ENCODE data around the gene OLIG3.
A peak's percentile ranks its signal among the peaks of the same experiment; 100 is the strongest.

OLIG3 gene

DNA sequence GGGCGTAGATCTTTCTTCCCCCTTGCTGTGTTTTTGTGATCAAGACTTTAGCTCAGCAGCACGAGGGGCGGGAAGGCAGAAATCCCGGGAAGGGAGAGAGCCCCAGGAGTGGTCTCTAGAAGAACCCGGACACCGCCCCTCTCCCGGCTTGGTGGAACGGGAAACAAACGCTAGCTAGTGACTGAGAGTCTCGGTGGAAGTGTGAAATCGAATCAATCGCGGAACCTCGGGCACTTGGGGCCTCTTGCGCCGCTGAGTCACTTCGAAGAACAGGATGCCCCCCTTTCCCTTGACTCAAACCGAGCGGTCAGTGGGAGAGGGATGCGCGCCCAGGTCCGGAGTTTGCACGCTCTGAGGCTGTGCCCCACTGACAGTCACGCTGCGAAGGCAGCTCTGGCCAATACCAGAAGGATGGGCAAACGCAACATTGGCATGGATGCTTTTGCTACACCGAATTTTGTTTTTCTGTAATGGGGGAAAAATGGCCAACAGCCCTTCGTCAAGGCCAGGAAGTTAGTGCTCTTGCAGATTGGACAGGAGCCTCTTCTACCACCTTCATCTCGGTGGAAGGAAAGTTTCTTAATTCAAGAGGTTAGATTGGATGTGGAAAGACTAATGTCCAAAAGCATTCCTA lies 1.6 kb upstream of the OLIG3 start:
- peak in 1 of 2 experiments; percentile 3 for DNase-seq

DNA sequence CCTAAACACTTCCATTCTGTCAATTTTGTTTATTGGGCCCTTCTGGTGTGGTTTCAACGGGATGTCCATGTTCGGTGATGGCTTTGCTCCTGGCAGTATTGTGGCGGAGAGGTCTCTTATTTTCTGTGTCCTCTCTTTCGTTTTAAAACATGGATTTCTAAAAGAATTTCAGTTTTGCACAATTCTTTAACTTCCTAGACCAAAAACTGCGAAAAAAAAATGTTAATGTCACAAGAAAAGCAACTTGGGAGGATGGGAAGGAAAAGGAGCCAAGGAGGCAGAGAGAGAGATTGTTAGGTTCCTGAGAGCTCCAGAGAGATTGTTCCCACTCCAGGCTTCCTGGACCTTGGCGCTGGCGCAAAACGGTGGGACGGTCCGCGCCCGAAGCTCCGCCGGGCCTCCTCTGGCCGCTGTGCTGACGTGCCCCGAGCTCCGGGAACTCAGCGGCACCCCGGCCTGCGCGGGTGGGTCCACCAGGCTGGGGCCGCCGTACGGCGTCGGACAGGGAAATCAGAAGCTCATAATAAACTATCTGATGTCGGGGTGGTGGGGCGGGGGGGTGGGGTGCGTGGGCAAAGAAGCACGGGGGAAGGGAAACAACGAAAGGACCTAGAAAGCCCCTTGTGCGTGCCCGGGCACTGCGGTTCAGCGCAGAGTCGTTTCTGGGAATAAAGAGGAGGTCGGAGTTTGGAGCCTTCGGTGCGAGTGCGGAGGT lies 951 bp upstream of the OLIG3 start:
- DNase-seq: no peak

DNA sequence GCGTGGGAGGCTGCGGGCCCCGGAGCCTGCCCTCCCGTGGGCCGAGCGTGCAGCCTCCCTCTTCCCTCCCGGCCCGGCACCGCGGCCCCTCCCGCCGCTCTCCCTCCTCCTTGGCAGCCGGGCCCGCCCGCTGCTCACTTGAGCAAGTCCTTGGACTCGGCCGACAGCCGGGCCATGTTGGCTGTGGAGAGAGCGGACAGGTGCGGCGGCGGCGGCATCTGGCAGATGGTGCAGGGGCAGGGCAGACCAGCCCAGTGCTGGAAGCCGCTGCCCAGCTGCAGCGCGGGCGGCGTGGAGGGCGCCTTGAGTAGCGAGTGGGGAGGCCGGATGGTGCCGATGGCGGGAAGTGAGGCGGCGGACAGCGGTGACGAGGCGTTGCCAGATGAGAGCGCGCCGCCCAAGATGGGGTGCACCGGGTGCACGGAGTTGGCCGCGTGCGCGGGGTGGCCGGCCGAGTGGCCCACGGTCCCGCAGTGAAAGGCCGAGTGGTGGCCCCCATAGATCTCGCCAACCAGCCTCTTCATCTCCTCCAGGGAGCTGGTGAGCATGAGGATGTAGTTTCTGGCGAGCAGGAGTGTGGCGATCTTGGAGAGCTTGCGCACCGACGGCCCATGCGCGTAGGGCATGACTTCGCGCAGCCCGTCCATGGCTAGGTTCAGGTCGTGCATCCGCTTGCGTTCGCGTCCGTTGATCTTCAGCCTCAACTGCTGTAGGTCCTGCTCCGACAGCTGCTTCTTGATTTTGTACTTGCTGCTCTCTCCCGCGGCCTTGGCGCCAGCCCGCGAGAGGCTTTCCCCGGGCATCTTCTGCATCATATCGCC lies 766 bp downstream of the OLIG3 start:
- peak in 1 of 2 experiments; percentile 11 for DNase-seq

DNA sequence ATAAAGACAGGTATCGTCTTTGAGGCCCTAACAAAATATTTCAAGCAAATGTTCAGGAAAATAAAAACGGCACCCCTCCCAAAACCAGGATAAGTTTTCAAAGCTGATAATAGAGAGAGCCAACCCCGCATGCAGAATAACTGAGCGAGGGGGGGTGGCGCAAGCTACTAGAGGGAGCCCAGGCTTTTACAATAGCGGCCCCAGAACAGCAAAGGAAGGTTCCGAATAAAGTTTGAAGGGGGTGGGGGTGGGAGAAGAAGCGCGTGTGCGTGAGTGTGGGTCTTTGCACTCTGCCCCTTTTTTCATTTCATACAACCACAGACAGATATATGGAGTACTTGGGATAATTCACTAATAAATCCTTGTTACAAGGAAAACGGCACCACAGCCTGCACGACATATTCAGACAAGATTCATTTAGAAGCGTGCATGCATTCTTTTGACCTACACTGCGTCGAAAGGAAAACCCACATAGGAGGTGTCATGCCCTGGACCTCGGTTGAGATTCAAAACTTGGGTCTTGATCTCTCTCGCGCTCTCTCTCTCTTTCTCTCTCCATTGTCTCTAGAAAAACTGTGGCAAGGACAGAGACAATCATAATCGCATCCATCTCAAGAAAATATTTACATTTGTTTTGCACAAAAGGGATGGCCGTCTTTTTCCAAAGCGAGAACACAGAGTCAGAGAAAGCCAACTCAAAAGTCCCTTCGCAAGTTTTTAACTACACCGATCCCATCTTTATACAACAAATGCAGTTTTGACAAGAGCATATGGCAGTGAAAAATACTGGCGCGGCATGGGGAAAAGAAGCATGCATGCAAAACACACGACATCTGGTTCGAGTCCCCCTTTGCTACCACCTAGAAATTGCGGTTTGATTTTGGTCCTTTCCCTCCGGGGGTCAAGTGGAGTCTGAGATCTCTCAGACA lies 1.6 kb downstream of the OLIG3 start:
- DNase-seq: no peak

DNA sequence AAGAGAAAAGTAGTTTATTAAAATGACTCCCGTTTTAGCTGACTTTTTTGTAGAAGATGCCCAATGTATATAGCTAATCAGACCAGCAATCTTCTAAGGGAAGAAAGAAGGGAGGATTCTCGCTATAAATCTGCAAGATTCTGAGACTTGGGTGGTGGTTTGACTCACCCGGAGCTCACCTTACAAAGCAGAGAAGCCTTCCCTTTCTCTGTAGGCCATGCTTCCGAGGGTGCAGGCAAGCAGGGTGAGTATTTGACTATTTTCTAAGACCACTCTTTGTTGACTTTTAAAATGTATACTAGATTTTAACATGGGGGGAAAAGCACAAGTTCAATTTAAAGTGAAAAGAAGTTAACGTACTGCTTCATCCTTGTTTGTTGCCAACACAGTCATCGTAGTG lies 2.7 kb downstream of the OLIG3 start:
- DNase-seq: no peak

DNA sequence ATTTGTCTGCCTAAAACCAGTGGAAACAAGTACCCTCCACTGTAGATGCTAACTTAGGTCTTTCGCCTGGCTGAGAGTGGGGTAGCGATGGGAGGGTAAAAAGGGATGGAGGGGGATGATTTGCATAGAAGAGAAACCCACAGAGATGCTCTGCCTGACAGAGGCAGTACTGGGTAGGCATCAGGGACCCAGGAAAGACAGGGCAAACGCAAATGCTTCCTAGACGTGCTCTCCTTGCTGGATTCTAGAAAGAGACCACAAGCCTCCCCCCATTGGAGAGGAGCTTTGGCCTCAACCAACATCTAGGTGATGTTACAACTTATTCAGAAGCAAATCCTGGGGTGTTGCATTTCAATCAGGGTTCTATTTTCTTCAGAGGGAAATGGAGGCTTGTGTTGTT lies 3.2 kb downstream of the OLIG3 start:
- no peak for DNase-seq

DNA sequence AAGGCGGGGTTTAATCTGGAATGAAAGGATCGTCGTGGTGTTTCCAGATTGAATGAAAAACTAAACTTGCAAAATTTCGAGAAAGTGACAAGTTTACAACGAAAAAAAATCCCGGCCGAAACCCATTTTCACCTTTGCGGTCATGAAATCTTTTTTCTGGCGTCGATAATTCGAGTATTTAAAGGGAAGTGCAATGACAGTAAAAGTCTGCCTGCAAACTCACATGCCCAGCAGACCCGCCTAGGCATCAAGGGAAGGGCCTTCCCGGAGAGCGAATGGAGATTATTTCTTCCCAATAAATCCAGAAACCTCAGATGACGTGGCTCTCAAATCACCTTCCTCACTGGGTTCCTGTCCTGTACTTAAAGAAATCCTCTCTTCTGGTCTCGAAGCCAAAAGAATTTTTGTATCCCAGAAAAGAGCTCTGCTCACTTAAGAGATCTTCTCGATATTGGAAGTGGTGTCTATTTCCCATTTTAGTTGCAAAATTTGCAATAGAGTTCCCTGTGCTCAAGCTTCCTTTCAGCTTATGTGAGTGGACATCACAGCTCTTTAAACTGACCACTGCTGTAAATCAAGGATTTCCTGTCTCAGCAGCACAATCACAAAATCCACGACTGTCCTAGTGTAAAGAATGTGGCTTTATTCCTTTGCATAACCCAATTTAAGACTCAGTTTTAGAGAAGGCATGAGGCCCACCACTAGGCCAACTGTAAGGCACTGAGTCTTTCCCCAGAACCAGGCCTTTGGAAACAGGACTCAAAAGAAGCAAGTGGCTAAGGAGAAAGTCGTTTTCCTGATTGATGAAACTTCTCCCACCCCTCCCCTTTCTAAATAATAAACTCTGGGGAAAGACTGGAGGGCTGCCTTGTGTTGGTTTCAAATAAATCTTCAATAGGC lies 3.9 kb downstream of the OLIG3 start:
- no peak for DNase-seq

DNA sequence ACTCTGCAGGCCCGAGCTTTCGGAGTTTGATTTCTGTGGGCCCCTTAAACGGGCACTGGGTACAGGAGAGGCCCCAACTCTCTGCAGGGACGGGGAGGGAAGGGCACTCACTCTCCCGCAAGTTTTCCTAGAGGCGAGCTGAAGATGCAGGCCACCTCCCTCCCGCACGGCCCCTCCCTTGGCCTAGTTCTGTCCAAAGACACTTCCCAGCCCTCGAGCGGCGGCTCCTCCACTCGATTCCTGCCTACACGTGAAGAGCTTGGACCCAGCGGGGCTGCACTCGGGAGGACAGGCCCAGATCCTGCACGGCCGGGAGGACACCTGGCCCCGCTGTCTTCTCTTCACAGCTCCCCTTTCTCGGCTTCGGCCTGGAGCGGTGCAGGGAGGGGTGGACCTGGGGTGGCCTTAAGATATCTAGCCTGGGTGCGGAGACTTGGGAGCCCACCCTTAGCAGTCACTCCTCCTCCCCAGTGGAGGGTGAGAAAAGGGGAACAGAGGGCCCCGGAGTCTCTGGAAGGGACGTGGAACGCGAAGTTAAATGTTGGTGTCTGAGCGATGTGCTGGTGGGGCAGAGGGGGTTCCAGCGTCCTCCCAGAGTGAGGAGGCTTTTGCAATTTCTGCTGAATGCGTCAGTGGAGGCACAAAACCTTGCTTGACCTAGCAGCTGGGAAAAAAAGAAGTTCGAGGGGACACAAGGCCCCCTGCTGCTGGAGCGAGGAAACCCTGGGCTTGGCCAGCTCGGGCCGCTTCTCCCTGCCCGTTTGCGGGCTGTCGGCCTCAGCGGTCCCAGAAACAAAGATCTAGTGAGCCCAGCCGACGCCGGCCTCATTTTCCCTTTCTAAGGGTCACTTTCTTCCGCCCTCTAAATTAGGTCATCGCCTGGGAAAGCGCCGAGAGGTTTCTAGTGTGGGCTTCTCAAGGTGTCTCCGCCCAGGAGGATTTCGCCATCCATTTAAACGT lies 4.9 kb downstream of the OLIG3 start:
- DNase-seq: no peak

DNA sequence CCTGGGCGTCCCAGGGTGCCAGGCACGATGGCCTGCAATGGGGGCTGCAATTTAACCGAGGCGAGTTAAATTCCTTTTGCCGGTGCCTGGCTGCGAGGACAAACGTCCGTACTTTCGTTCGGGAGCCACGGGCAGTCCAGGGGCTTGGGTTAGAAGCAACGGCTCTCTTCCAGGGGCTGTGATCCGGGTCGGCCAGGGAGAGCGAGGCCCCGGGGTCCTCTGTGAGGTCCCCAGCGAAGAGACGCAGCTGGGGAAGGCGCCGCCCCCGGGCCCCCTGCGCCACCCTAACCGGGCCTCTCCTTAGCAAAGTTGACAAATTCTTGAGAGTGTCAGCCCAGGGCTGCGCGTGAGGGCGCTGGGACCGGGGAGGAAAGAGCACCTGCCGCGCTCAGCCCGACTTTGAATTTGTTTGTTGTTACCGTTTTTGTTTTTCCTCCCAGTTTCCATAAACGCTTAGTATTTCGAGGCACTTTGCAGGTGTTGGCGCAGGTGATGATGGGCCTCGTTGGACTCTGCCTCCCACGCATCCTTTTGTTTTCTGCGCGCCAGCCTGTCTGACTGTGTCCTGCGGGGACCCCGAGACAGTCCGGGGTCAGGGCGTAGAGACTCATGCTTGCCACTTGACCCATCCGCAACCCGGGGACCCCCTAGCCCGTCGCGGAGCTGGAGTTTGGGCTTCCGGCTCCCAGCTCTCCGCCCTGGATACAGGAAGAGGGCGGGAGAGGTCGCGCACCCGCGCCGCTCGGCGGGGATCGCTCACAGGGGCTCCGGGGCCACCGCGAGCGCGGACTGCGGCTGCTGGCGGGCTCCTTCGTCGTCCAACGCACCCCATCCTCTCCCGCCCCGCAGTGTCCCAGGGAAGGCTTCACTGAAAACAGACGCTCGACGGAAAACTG lies 5.8 kb downstream of the OLIG3 start:
- no peak for DNase-seq

DNA sequence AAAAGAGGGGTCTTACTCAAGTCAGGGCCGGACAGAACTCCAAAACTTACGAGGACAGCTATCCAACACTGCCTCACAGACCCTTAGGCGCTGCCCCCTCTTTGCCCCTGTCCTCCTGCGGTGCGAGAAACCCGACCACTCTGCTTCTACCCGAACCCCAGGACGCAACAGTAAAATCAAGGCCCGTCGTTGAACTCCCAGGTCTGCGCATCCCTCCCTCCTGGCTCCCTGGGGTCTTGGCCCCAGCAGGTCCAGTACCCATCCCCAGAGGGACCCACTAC lies 6.4 kb downstream of the OLIG3 start:
- no peak for DNase-seq

DNA sequence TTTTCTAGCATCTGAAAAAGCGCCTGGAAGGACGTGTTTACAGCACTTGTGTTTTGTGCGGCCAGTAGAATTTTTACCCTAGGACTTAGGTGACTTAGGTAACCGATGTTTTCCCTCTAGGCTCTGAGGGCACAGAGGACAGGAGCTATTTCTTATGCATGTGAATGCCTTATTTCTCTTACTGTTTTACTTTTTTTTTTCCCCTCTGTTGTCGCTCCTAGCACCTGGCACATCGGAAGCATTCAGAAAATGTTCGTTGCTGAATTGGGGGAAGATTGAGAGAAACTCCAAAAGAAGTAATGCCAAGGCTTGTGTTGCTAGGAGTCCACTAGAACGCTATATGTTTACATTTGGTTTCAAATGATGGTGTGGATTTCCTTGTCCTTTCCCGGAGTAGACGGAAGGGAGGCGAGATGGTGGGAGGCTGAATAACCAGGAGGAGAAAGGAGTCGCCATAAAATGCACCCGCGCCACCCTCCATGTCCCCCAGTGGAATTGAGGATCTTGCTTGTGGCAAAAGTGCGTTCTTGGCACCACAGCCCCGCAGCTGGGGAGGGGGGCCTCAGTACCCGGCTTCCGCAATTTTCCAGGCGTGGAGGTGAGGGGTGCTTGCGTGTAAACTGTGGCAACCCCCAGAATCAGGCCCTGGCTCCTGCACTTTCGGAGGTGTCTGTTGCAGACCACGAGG lies 6.9 kb downstream of the OLIG3 start:
- no peak for DNase-seq

DNA sequence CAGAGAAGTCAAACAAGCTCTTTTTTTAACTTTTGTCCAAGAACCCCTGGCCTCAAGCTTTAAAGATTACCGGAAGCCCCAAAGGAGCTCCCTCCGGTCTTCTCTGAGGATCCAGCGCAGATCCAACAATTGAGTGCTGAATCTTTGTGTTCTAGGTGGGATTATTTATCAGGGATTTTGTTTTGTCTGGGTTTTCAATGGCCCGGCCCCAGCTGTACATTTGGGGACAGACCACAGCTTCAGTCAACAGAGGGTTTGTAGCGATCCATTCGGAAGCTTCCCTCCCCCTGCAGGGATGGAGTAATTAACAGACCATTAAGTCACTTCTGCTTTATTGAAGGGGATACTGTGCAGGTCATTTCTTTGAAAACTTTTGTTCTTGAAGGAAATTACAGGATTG lies 7.8 kb downstream of the OLIG3 start:
- no peak for DNase-seq

DNA sequence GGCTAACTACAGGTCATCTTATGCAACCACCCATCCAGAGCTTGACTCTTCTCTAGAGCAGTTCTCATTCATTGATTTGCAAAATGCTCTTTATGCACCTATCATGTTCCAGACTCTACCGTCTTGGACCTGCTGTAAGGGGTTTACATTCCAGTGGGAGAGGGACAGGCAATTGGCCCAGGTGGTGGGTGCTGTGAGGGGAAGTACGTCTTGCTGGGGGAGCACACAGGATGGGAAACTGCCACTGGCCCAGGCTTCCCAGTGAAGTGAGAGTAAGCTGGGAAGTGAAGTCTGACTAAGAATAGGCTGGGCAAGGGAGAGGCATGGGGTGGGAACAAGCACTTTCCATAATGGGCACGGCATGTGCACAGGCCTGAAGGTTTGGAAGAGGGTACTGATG lies 13.8 kb downstream of the OLIG3 start:
- no peak for DNase-seq

DNA sequence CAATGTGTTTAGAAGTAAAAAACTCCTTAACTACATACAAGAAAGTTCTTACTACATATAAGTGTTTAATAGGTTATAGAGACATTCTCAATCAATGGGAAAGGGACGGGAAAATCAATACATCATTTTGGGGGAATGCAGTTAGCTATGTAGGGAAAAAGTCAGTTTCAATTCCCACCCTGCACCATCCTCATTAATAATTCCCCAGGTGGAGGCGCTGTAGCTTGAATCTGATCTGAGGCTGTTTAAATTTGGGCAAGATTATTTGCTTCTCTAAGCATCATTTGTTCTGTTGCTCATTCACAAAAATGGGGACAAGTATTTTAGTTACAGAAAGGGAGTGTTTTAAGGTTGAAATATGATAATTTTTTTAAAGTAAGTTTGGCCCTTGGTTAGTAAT lies 19.1 kb downstream of the OLIG3 start:
- no peak for DNase-seq

DNA sequence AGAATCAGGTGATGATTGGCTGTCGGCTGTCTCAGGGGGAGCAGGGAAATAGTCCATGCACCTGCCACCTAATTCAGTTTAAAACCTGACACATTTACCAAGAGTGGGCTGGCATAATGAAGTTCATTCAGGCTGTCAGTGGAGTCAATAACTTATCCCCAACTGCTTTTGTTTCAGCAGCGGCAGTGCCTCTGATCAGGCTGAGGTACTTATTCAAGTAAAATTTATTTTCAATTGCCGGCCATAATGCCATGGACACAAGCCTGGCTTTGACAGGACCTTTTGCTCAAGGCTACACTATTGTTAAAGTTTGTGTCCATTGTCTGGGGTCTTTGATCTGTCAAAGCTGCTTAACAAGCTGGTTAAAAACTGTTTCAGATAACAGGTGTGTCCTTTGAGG lies 20.6 kb downstream of the OLIG3 start:
- no peak for DNase-seq

DNA sequence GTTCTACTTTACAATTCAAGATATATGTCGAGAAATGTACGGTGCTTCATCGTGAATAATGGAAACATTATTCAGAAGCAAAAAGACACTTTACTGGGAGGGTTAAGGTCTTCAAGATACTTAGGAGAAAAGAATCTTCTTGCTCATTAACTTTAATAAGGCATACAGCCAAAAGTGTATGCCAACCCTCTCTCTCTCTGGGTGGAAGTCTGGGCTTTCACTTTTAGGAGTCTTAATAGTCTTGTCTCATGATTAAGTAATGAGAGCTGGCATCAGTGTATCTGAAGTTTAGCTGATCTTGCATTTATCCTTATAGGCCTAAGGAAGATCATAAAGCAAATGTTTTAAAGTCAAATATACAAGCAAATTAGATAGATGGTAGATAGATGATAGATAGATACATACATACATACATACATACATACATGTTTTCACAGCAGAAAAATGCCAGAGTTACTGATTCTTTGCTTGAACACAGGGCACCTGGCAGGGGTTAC lies 21.5 kb downstream of the OLIG3 start:
- DNase-seq: no peak

DNA sequence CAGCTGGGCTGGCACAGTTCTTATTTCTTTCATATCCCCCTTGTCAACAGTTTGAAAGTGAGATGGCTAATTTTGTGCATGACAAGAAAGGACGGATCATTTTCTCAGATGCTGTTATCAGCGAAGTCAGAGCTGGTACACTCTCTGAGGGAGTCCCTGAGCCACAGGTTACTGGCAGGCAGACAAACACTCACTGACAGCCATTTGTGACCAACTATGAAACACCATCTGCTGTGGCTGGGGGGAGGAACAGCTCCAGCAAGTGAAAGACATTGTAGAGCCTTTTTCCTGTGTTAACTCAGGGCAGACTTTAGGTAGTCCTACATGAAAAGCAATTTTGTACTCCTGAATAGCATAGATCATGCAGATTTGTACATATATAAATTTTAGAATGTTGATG lies 22.2 kb downstream of the OLIG3 start:
- DNase-seq: no peak

DNA sequence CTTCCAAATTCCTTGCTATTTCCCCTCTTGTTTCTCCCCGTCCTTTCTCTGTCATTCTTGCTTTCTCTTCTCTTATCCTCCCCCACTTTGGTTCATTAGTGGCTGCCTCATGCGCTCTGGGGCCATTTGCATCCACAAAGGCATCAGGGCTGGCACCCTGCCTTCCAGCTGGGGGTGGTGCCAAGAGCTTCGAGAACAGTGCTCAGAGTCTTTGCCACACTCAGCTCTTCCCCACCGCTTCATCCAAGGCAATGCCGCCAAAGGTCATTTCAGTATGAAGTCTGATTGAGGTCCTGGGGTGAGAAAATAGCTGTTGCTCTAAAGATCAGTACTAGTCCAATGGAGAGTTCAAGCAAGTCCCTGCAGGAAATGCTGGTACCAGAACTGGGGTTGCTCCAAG lies 22.7 kb downstream of the OLIG3 start:
- DNase-seq: no peak

DNA sequence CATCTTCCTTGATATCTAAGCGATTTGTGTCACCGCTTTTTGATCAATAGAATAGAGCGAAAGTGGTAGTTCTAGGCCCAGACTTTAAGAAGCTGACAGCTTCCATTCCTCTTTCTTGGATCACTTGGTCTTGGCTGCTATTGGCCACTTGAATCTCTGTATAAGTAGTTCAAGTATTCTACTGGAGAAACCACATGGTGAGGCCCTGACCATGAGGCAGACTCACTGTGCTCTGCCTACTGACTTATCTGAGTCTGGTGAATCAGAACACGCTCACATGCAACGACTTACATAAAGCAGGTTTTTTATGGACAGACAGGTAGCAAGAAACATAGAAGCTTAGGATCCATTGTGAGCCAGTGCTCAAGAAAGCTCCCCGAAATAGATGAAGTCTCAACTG lies 27.0 kb downstream of the OLIG3 start:
- DNase-seq: no peak

Data from stimulated activated CD4-positive, alpha-beta T cell treated with anti-CD3 and anti-CD28 coated beads, Interleukin-4, amount 100 ng/mL, for 4 hours (primary cell).